Thoracic aorta (tissue), 2 donors: ENCODE data around the gene RANGAP1. TPM values are rescaled to one million over a fixed set of nuclear protein-coding genes. Genes with fewer than 3 reads are reported as not detected.

Experiments used
- ATAC-seq: fragments of 150-250 bp; one replicate; pipeline ENCODE4 v1.8.0; 2017; ENCODE audit warnings: low read depth; ENCODE audit not compliant: insufficient number of reproducible peaks, low FRiP score
- DNase-seq: peaks from one replicate; pipeline ENCODE4 v3.0.0-alpha.2; 2020; ENCODE audit warnings: low spot score
- H3K27ac ChIP-seq, 2 donors: fragments of 200-600 bp; sonication (generic); 1 replicate in 1 of 2; 2 replicates in 1 of 2; pipeline ENCODE4 v1.5.1; 2016; ENCODE audit warnings: mild to moderate bottlenecking in 2 of 2, moderate library complexity in 2 of 2
- H3K27me3 ChIP-seq: fragments of 200-600 bp; sonication (generic); replicated peaks from 2 replicates; pipeline ENCODE4 v1.6.0; 2016; ENCODE audit warnings: mild to moderate bottlenecking; ENCODE audit not compliant: insufficient read depth
- H3K36me3 ChIP-seq: fragments of 200-600 bp; sonication (generic); one replicate; pipeline ENCODE4 v1.5.1; 2016
- H3K4me1 ChIP-seq, 2 donors: fragments of 200-600 bp; sonication (generic); 1 replicate in 1 of 2; 2 replicates in 1 of 2; pipeline versions ENCODE4 v1.5.1 to v1.6.0; 2016; ENCODE audit warnings: low read depth in 2 of 2, mild to moderate bottlenecking in 1 of 2; ENCODE audit not compliant: control insufficient read depth in 1 of 2
- H3K4me3 ChIP-seq: fragments of 200-600 bp; sonication (generic); 2 replicates; pipeline ENCODE4 v1.5.1; 2016; ENCODE audit warnings: mild to moderate bottlenecking
- H3K9me3 ChIP-seq: fragments of 200-600 bp; sonication (generic); 2 replicates; pipeline ENCODE4 v1.5.1; 2016
- CTCF ChIP-seq: fragments of 200-600 bp; sonication (generic); IDR thresholded peaks from one replicate; pipeline ENCODE4 v1.5.1; 2019; ENCODE audit warnings: antibody characterized with exemption
- total RNA-seq, 2 donors: library from RNA; depleted of rRNA; stranded (reverse); fragments of >200 nt; gene quantifications; one replicate each; pipeline versions ENCODE4 v1.1.0 to v1.2.3, GENCODE V29; 2016

RANGAP1 gene
- total RNA-seq, 2 donors from 2014 or later = 42.0 to 42.7 TPM

GRCh38 chr22:41226723-41227655 is 59.0 kb downstream of the RANGAP1 start:
- H3K36me3 ChIP-seq = peaks cover 64% of the 10 kb centered on the region

GRCh38 chr22:41223535-41223934 is 62.5 kb downstream of the RANGAP1 start:
- no peak for DNase-seq
- H3K9me3 ChIP-seq = no peaks in the 10 kb centered on the region
- no peak overlapping the region for H3K27ac ChIP-seq
- no peaks in the 10 kb centered on the region for H3K4me1 ChIP-seq
- H3K36me3 ChIP-seq = peaks cover 70% of the 10 kb centered on the region
- H3K27me3 ChIP-seq = no peaks in the 10 kb centered on the region
- no peak overlapping the region for H3K4me3 ChIP-seq
- no peak for ATAC-seq
- TF ChIP-seq CTCF = no peak

More at GRCh38 chr22:41226723-41227655, 59.0 kb downstream of the RANGAP1 start:
- H3K27me3 ChIP-seq = no peaks in the 10 kb centered on the region
- no peak overlapping the region for H3K4me3 ChIP-seq
- DNase-seq = no peak
- H3K4me1 ChIP-seq = no peaks in the 10 kb centered on the region
- no peak for ATAC-seq
- no peaks in the 10 kb centered on the region for H3K9me3 ChIP-seq
- no peak for TF ChIP-seq CTCF
- no peak overlapping the region for H3K27ac ChIP-seq

- H3K27ac ChIP-seq = no peak overlapping the region
- no peaks in the 10 kb centered on the region for H3K27me3 ChIP-seq
- no peaks in the 10 kb centered on the region for H3K4me1 ChIP-seq
- DNase-seq (no peak), ATAC-seq (no peak)
- H3K9me3 ChIP-seq = no peaks in the 10 kb centered on the region
- no peak for TF ChIP-seq CTCF
- no peak overlapping the region for H3K4me3 ChIP-seq
- peaks cover 67% of the 10 kb centered on the region for H3K36me3 ChIP-seq
Measured at GRCh38 chr22:41222846-41223507, 63.0 kb downstream of the RANGAP1 start.

- Histone ChIP-seq H3K4me1 (peaks cover 0 to 5% of the 10 kb centered on the region in 2 donors), H3K4me3 (no peak overlapping the region), H3K36me3 (peaks cover 33% of the 10 kb centered on the region), H3K27me3 (no peaks in the 10 kb centered on the region), H3K27ac (no peak overlapping the region), H3K9me3 (no peaks in the 10 kb centered on the region)
- no peak for TF ChIP-seq CTCF
- no peak for ATAC-seq
- DNase-seq = no peak
Measured at GRCh38 chr22:41217553-41218157, 68.3 kb downstream of the RANGAP1 start.

GRCh38 chr22:41216984-41217383 is 69.0 kb downstream of the RANGAP1 start:
- TF ChIP-seq CTCF = no peak
- Histone ChIP-seq H3K36me3 (peaks cover 31% of the 10 kb centered on the region), H3K27me3 (no peaks in the 10 kb centered on the region), H3K4me3 (no peak overlapping the region), H3K4me1 (peaks cover 0 to 5% of the 10 kb centered on the region in 2 donors), H3K27ac (no peak overlapping the region), H3K9me3 (no peaks in the 10 kb centered on the region)
- no peak for ATAC-seq
- no peak for DNase-seq
